ENCODE results near the gene MAP2K2. TPM values are rescaled to one million over a fixed set of nuclear protein-coding genes. Genes with fewer than 3 reads are reported as not detected.
"Not testable (repeated sequence)": the region's sequence is repeated elsewhere in the genome, so short reads cannot be mapped to it uniquely, and the experiment has no call there.

The MAP2K2 gene
- 100 to 1,000 TPM; 118 to 137 (median 133) TPM for polyA plus RNA-seq (ENCODE audit: insufficient read length in 3 of 3)
- long read RNA-seq, donor 1, transcript MAP2K2-201 (11 exons, 1,734 nt), result major isoform, 56 of 61 reads
- long read RNA-seq, donor 1, partial matches to known transcripts, result 5 of 61 reads
- long read RNA-seq, donor 1, other reads (novel, unspliced or antisense), result 0 of 61 reads
- long read RNA-seq, donor 2, transcript MAP2K2-201 (11 exons, 1,734 nt), result major isoform, 59 of 71 reads
- long read RNA-seq, donor 2, partial matches to known transcripts, result 5 of 71 reads
- long read RNA-seq, donor 2, other reads (novel, unspliced or antisense), result 5 of 71 reads
- long read RNA-seq, donor 3, transcript MAP2K2-201 (11 exons, 1,734 nt), result major isoform, 54 of 56 reads
- long read RNA-seq, donor 3, partial matches to known transcripts, result 0 of 56 reads
- long read RNA-seq, donor 3, other reads (novel, unspliced or antisense), result 0 of 56 reads
- long read RNA-seq, donor 4, transcript MAP2K2-201 (11 exons, 1,734 nt), result major isoform, 61 of 68 reads
- long read RNA-seq, donor 4, partial matches to known transcripts, result 6 of 68 reads
- long read RNA-seq, donor 4, other reads (novel, unspliced or antisense), result 0 of 68 reads
- long read RNA-seq, donor 5, transcript MAP2K2-201 (11 exons, 1,734 nt), result major isoform, 19 of 26 reads
- long read RNA-seq, donor 5, partial matches to known transcripts, result 7 of 26 reads
- long read RNA-seq, donor 5, other reads (novel, unspliced or antisense), result 0 of 26 reads
- long read RNA-seq, donor 6, transcript MAP2K2-201 (11 exons, 1,734 nt), result major isoform, 36 of 53 reads
- long read RNA-seq, donor 6, partial matches to known transcripts, result 11 of 53 reads
- long read RNA-seq, donor 6, other reads (novel, unspliced or antisense), result 6 of 53 reads
- long read RNA-seq, donor 7, transcript MAP2K2-201 (11 exons, 1,734 nt), result major isoform, 61 of 114 reads
- long read RNA-seq, donor 7, partial matches to known transcripts, result 39 of 114 reads
- long read RNA-seq, donor 7, other reads (novel, unspliced or antisense), result 12 of 114 reads
- long read RNA-seq, donor 8, transcript MAP2K2-201 (11 exons, 1,734 nt), result major isoform, 18 of 25 reads
- long read RNA-seq, donor 8, partial matches to known transcripts, result 6 of 25 reads
- long read RNA-seq, donor 8, other reads (novel, unspliced or antisense), result 0 of 25 reads
- long read RNA-seq, donor 9, transcript MAP2K2-201 (11 exons, 1,734 nt), result major isoform, 76 of 92 reads
- long read RNA-seq, donor 9, partial matches to known transcripts, result 11 of 92 reads
- long read RNA-seq, donor 9, other reads (novel, unspliced or antisense), result 5 of 92 reads
- long read RNA-seq, donor 10, transcript MAP2K2-201 (11 exons, 1,734 nt), result major isoform, 49 of 52 reads
- long read RNA-seq, donor 10, partial matches to known transcripts, result 0 of 52 reads
- long read RNA-seq, donor 10, other reads (novel, unspliced or antisense), result 0 of 52 reads
- long read RNA-seq, donor 11, transcript MAP2K2-201 (11 exons, 1,734 nt), result major isoform, 44 of 60 reads
- long read RNA-seq, donor 11, partial matches to known transcripts, result 16 of 60 reads
- long read RNA-seq, donor 11, other reads (novel, unspliced or antisense), result 0 of 60 reads
- long read RNA-seq, donor 12, transcript MAP2K2-210 (8 exons, 1,778 nt), result minor isoform, 5 of 95 reads
- long read RNA-seq, donor 12, transcript MAP2K2-201 (11 exons, 1,734 nt), result major isoform, 66 of 95 reads
- long read RNA-seq, donor 12, partial matches to known transcripts, result 20 of 95 reads
- long read RNA-seq, donor 12, other reads (novel, unspliced or antisense), result 0 of 95 reads
- long read RNA-seq, donor 13, transcript MAP2K2-201 (11 exons, 1,734 nt), result major isoform, 19 of 26 reads
- long read RNA-seq, donor 13, partial matches to known transcripts, result 6 of 26 reads
- long read RNA-seq, donor 13, other reads (novel, unspliced or antisense), result 0 of 26 reads
- long read RNA-seq, donor 14, result 0 reads
- long read RNA-seq, donor 15, result 0 reads
- long read RNA-seq, donor 16, transcript MAP2K2-201 (11 exons, 1,734 nt), result major isoform, 54 of 61 reads
- long read RNA-seq, donor 16, partial matches to known transcripts, result 6 of 61 reads
- long read RNA-seq, donor 16, other reads (novel, unspliced or antisense), result 0 of 61 reads

- peak; percentile 92 for DNase-seq
Observed at GRCh38 chr19:4123615-4124568, at the start of gene MAP2K2. TSS of gene MAP2K2 (minus strand) at chr19:4124122. CDS start at chr19:4123875, 247 bp downstream.

GRCh38 chr19:4172861-4173473, 49.0 kb upstream of the MAP2K2 start:
- DNase-seq, result peak; percentile 69

- no peak for DNase-seq
Observed at GRCh38 chr19:4171676-4172075, 47.8 kb upstream of the MAP2K2 start.

GRCh38 chr19:4164262-4164661, 40.3 kb upstream of the MAP2K2 start:
- no peak for DNase-seq

GRCh38 chr19:4161415-4162077, 37.6 kb upstream of the MAP2K2 start:
- no peak for DNase-seq

GRCh38 chr19:4157971-4158370, 34.0 kb upstream of the MAP2K2 start:
- not testable (repeated sequence) for DNase-seq

- DNase-seq, result no peak
Observed at GRCh38 chr19:4157164-4157563, 33.2 kb upstream of the MAP2K2 start.

GRCh38 chr19:4154571-4155312, 30.8 kb upstream of the MAP2K2 start:
- DNase-seq, result no peak

- DNase-seq, result no peak
Observed at GRCh38 chr19:4152241-4152998, 28.5 kb upstream of the MAP2K2 start.

- no peak for DNase-seq
Observed at GRCh38 chr19:4151623-4152022, 27.7 kb upstream of the MAP2K2 start.

- DNase-seq, result no peak
Observed at GRCh38 chr19:4149518-4150288, 25.8 kb upstream of the MAP2K2 start.

- no peak for DNase-seq
Observed at GRCh38 chr19:4144666-4145249, 20.8 kb upstream of the MAP2K2 start.

GRCh38 chr19:4142916-4143315, 19.0 kb upstream of the MAP2K2 start:
- DNase-seq, result not testable (repeated sequence)

- no peak for DNase-seq
Observed at GRCh38 chr19:4140237-4140711, 16.4 kb upstream of the MAP2K2 start.
